Stimulated activated CD4-positive, alpha-beta T cell treated with anti-CD3 and anti-CD28 coated beads, Interleukin-1b, Interleukin-23, amount 100 ng/mL, for 48 hours (primary cell): ENCODE results near the gene AGK.
"Not testable (repeated sequence)": the region's sequence is repeated elsewhere in the genome, so short reads cannot be mapped to it uniquely, and the experiment has no call there.

Experiments
- DNase-seq: peaks from one replicate; pipeline ENCODE4 v3.0.0-alpha.2; 2020

Gene AGK

GRCh38 chr7:141688043-141688442, 136.8 kb downstream of the AGK start:
- no peak for DNase-seq

DNA sequence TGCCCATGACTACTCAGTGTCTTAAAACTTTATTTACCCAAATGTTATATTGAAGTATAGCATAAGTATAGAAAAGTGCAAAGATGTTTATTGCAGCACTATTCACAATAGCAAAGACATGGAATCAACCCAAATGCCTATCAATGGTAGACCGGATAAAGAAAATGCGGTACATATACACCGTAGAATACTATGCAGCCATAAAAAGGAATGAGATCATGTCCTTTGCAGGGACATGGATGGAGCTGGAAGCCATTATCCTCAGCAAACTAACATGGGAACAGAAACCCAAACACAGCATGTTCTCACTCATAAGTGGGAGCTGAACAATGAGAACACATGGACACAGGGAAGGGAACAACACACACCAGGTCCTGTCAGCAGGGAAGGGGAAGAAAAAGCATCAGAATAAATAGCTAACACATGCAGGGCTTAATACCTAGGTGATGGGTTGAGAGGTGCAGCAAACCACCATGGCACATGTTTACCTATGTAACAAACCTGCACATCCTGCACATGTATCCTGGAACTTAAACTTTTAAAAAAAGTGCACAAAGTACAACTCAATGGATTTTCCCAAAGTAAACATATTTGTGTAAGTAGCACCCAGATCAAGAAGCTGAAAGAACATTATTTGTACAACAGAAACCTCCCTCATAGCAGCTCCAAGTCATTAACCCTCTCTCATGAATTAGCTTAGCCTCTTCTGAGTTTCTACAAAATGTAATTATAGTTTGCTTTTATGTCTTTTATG, 138.0 kb downstream of the AGK start:
- DNase-seq = not testable (repeated sequence)

DNA sequence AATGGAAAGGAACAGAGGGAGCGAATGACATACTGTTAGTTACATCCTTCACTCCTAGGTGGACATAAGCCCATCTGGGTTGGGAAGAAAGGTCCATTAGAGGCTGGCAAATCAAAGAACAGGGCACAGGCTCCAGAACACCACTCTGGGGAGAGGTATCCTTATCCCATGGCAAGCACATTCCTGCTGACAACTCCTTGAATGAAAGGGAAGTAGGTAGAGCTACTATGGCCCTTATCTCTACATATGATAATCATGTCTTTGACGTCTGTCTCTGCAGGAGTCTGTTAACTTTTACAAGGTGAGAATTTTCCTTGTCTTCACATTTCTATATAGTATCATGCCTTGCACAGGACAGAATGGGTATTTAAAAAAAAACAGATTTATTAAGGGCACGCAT, 140.3 kb downstream of the AGK start:
- DNase-seq = no peak

DNA sequence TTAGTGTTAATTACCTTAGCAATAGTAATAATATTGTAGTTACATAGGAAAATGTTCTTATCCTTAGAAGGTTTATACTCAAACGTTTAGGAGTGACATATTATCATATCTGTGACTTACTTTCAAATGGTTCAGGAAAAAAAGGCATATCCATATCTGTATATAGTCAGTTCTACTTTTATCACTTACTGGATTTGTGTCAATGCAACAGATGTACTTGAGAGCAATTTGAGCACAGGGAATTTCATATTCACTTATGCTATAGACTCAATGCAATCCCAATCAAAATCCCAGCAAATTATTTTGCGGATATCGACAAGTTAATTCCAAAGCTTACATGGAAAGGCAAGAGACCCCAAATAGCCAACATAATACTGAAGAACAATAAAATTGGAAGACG, 140.8 kb downstream of the AGK start:
- DNase-seq = no peak

GRCh38 chr7:141693082-141693481, 141.9 kb downstream of the AGK start:
- no peak for DNase-seq

DNA sequence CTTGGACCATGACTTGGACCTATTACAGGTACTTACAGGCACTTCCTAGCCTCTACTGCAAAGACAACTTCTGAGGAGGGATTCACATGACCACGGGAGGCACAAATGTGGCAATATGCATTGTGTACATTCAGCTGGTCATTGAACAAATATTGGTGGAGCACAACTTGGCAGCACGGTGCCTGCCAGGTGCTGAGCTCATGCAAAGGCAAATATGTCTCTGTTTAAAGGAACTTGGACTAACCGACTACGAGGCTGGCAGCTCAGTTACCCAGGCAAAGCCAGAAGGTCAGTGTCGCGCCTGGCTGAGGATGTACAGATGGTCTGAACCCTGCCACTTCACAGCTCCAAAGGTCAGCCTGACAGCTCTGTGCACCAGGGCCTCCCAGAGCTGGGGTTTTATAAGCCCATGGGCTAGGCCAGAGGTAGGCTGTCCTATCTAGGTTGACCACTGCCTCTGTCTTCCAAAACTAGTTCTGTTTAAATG, 144.6 kb downstream of the AGK start:
- no peak for DNase-seq

DNA sequence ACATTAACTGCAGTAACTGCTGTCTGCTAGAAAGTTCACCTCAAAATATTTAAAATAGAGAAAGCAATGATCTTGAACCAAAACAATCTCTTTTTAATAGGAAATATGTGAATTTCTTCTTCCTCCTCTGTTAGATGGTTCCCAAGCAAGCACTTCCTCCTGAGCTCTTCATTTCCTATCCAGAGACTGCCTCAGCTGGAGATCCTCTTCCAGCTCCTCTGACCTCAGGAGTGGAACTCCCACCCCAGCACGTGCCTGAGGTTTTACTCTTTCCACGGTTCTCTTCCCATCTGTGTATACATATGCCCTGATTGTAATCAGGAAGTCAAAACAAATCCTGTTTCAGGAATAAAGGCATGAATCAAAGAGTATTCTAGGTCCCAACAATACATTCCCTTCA, 145.1 kb downstream of the AGK start:
- DNase-seq = no peak

DNA sequence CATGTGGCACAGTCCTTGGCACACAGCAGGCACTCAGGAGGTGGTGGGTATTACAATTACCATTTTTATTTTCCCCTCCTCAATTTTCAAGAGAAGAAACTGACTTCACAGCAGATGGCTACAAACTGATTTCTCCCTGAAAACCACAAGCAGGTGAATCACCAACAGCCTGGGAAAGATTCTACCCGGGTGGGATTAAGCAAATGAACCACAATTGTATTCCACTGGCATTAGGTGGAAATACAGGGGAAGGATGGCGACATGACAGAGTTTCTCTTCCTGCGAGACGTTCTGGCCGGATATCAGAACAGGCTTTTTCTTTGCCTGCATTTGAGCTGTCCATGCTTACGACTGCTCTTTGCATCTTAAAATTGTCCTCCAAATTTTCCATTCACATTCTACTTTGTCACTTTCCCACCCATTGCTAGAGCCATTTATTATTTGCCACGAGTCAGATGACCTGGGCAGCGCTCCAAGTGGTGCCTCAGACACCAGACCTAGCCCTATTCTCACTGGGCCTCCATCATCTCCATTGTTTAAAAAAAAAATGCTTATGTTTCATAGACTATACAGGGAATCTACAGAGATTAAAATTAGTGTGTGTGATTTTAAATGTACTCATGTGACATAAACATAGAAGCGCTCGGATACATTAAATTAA, 146.1 kb downstream of the AGK start:
- DNase-seq = no peak

DNA sequence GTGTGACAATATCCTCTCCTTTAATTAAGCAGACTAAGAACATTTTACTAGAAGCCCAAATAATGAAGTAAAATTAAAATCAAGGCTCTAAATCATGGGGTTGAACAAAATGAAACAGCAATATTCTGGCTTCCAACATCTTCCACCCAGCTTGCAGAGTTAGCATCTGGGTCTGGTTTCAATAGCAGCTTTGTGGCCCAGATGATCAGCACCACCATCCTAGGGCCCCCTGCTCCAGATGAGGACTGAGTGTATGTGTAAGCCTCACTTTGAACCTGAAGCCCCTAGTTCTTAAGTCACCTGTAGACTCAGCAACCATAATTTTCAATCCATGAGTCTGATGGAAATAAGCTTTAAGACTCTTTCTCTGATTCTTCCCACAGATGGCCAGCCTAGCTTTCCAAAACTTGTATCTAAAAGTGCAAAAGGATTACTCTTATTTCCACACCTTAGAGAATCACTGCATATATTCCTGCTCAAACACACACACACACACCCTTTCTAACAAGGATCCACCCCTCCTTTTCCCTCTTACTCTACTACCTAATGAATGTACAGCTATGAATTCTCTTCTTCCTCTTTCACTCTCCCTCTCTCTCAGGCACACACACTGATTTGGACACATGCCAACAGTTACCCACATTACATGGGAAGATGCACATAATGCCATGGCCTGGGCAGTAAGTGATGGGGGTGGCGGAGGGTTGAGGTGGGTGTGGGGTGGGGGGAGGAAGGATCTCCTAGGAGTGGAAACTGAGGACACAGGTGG, 147.2 kb downstream of the AGK start:
- DNase-seq = no peak

- DNase-seq = no peak
These were observed 148.7 kb downstream of the AGK start for GRCh38 chr7:141699860-141700259.

DNA sequence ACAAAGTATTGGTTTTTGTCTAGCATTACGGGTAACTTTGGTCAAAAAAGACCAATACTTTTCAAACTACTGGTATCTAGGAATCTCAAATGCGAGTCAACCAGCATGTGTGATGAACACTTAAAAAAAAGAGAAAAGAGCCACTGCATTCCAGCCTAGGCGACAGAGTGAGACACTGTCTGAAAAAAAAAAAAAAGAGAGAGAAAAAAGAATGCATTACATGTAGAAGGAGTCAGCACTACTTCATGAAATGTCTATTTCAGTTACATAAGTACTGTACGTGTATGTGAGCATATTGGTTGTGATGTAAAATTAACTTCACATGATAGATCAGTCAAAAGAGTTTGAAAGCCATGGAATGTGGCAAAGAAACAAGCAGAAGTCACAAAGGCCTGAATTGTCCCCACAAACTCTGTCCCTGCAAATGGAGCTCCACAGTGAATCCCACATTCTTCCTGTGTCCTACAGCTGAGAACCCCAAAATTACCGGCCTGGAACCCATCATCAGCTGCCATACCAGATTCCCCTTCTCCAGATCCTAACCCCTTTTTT, 149.2 kb downstream of the AGK start:
- no peak for DNase-seq

GRCh38 chr7:141700848-141701371, 149.7 kb downstream of the AGK start:
- DNase-seq = no peak

DNA sequence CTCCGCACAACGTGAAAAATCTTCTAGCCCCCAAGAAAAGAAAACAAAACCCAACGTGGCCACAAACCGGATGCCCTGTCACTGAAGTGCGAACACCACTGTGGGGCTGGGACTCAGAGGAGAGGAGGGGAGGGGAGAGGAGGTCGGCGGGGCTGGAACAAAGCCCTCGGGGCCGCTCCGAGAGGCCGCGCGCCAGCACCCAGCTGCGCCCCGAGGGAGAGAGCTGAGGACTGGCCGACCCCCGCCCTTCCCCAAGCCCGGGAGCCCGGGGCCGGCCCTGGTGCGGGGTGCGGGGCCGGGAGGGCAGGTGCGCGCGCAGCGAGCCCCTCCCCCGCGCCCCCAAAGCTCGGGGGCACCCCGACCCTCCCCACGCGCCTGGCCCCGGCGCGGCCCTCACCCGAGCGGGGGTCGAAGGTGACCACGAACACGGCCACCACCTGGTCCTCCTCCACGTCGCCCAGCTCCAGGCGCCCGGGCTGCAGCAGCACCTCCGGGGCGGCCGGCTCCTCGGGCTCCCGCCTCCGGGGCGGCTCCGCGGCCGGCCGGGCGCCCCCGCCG, 150.4 kb downstream of the AGK start:
- DNase-seq = peak; percentile 58

DNA sequence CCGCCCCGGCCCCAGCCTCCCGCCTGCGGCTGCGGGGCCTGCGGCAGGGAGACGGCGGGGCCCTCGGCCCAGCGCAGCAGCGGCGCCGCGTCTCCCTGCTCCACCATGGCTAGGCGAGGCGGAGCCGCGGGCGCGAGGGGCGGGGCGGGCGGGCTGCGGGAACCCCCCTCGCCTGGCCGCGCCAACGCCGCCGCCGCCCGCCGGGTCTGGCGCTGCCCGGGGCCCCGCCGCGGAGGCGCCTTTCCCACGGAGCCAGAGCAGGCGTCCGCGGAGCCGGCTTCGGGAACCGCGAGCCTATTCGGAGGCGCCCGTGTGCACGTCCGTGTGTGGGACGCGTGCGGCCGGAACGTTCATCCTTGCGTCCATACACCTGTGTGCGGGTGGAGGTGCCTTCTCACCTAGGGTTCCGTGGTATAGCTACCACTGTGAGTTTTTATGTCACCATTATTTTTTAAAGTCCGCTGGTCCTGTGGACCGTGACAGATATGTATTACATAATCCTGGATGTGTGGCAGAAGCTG, 150.9 kb downstream of the AGK start, which contains the start of gene DENND11:
Gene DENND11 (minus strand): TSS at position 120 of the 521 bp plus-strand sequence. CDS start 13 bp downstream, at position 107.
- DNase-seq = peak; percentile 23

DNA sequence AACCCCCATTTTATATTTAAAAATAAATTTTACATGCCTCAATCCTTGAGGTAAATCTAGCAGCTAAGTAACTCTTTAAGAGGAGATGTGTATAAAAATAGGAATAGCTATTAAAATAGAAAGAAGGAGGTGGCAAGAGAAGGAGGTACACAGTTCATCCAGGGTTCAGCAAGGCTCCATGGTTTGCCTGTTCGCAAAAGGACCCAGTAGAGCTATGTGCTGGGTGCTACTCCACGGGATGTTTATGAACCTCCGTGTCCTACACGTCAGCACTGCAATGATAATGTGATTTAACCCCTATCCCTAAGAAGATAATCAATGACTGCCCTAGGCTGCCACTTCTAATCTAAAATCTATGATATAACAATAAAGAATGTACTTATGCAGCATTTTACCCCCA, 151.7 kb downstream of the AGK start:
- DNase-seq = no peak

DNA sequence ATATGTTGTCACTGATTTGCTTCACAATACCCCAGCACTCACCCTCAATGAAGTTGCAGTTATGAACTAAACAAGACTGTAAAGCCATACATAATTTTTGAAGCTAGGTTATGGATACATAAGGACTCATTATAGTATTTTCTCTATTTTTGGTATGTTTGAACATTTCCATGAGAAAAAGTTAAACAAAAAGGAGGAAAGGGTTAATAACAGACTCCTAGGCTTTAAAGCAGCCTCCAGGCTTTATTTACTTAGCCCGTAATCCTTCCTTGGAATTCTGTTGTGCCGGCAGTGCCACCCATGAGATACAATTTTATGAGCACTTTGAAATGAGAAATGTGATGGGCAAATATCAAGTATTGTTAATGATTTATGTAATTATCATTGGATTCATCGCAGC, 152.9 kb downstream of the AGK start:
- no peak for DNase-seq

DNA sequence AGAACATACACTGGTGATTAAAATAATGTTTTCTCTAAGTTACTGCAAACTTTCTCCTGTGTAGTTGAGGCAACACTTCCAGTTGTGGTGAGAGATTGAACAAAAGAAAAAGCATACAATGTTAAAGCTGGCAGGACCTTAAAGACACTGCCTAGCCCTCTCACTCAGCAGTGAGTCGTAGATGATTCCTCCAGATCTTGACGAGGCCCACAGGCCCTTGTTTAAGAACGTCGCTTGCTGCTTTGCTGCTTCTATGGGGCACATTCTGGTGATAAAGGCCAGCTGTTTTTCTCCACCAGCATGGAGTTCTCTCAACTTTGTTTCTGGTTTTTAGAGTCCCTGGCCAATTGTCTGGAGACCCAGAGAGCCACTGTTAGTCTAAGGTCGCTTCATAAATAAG, 153.5 kb downstream of the AGK start:
- no peak for DNase-seq
